HCT116 (cell line): Measurements from ENCODE around the gene ITGA1. TPM values are rescaled to one million over a fixed set of nuclear protein-coding genes. Genes with fewer than 3 reads are reported as not detected.

ENCODE experiments used
- ATAC-seq: fragments of 200-7000 bp; cut with Tn5 transposase; 2 replicates; pipeline ENCODE4 v1.9.1; 2020; ENCODE audit warnings: mild to moderate bottlenecking, moderate library complexity
- BruUV-seq: library from RNA; stranded (reverse); fragments of 400-500 nt; replicated peaks from 2 replicates; lab custom pipeline; 2021; lab: Mats Ljungman, UMichigan
- CTCF ChIA-PET: fragments of 300-600 bp; sonication (Branson Sonifier 250); formaldehyde crosslinking; loops from one replicate; lab custom pipeline; 2021; ENCODE audit warnings: antibody characterized with exemption; lab: Charles Lee
- POLR2A ChIA-PET: fragments of 300-600, 350-600 bp; sonication (Branson Sonifier 250); formaldehyde crosslinking; loops from one replicate; lab custom pipeline; 2021; ENCODE audit warnings: antibody characterized with exemption; lab: Charles Lee
- RAD21 ChIA-PET, 2 experiments: fragments of 300-600 bp; sonication (Branson Sonifier 250); formaldehyde crosslinking; loops; one replicate each; lab custom pipeline; 2023; ENCODE audit warnings: low total read pairs in 2 of 2; ENCODE audit not compliant: uncharacterized antibody in 2 of 2, unreplicated experiment in 2 of 2, low non-redundant PET in 1 of 2; lab: Charles Lee
- DNase-seq: peaks from one replicate; pipeline ENCODE4 v3.0.0-alpha.2; 2010; ENCODE audit warnings: low read depth, low spot score
- H2AFZ ChIP-seq: fragments of 200-600 bp; shearing (Covaris generic), sonication (generic); 2 replicates; pipeline ENCODE4 v1.6.1; 2017; ENCODE audit warnings: low read depth, mixed run types, mixed read lengths, antibody characterized with exemption, low read length; ENCODE audit not compliant: poor library complexity, severe bottlenecking
- H3K27ac ChIP-seq: 2 replicates; pipeline ENCODE4 v1.5.1; 2012; ENCODE audit warnings: low read depth, low read length
- H3K27me3 ChIP-seq: fragments of 200-600 bp; sonication (generic); 2 replicates; pipeline ENCODE4 v1.6.1; 2016; ENCODE audit warnings: mixed run types, low read length, mixed read lengths; ENCODE audit not compliant: insufficient read depth
- H3K36me3 ChIP-seq, 2 experiments: fragments of 200-500 bp in 1 of 2; fragments of 200-600 bp in 1 of 2; sonication (Bioruptor generic) in 1 of 2; sonication (generic) in 1 of 2; 2 replicates each; pipeline versions ENCODE4 v1.5.1 to v1.6.1; 2014 to 2016; ENCODE audit warnings: low read length in 2 of 2, inconsistent platforms in 1 of 2, mixed read lengths in 1 of 2, mixed run types in 1 of 2; ENCODE audit not compliant: insufficient read depth in 2 of 2, control insufficient read depth in 1 of 2
- H3K4me1 ChIP-seq, 2 experiments: fragments of 200-600 bp in 1 of 2; sonication (generic) in 1 of 2; 2 replicates each; pipeline versions ENCODE4 v1.5.1 to v1.6.1; 2012 to 2017; ENCODE audit warnings: low read length in 2 of 2, inconsistent platforms in 1 of 2, mild to moderate bottlenecking in 1 of 2, mixed read lengths in 1 of 2, mixed run types in 1 of 2, moderate library complexity in 1 of 2; ENCODE audit not compliant: insufficient read depth in 2 of 2, control insufficient read depth in 1 of 2
- H3K4me2 ChIP-seq: fragments of 200-600 bp; sonication (generic); 2 replicates; pipeline ENCODE4 v1.6.1; 2017; ENCODE audit warnings: mixed run types, low read length, mixed read lengths
- H3K4me3 ChIP-seq, 2 experiments: fragments of 200-600 bp in 1 of 2; sonication (generic) in 1 of 2; replicated peaks in 1 of 2; 2 replicates each; pipeline ENCODE4 v1.5.1; 2011 to 2016; ENCODE audit warnings: low read length in 2 of 2, control low read depth in 1 of 2, low read depth in 1 of 2, mild to moderate bottlenecking in 1 of 2, mixed read lengths in 1 of 2, mixed run types in 1 of 2
- H3K79me2 ChIP-seq: fragments of 200-600 bp; sonication (generic); 2 replicates; pipeline ENCODE4 v1.6.1; 2017; ENCODE audit warnings: mild to moderate bottlenecking, mixed run types, low read length, moderate library complexity, mixed read lengths; ENCODE audit not compliant: insufficient read depth
- H3K9ac ChIP-seq: fragments of 200-600 bp; sonication (generic); 2 replicates; pipeline ENCODE4 v1.6.1; 2016; ENCODE audit warnings: low read length, mixed read lengths
- H3K9me2 ChIP-seq: fragments of 200-600 bp; sonication (generic), shearing (Covaris generic); 2 replicates; pipeline ENCODE4 v1.6.1; 2017; ENCODE audit warnings: mixed run types, mild to moderate bottlenecking, moderate library complexity; ENCODE audit not compliant: insufficient read depth
- H3K9me3 ChIP-seq, 2 experiments: fragments of 200-500 bp in 1 of 2; fragments of 200-600 bp in 1 of 2; sonication (Bioruptor generic) in 1 of 2; sonication (generic) in 1 of 2; 2 replicates each; pipeline ENCODE4 v1.6.1; 2014 to 2017; ENCODE audit warnings: low read length in 2 of 2, mixed read lengths in 2 of 2, inconsistent platforms in 1 of 2, low read depth in 1 of 2, mild to moderate bottlenecking in 1 of 2, mixed run types in 1 of 2, moderate library complexity in 1 of 2; ENCODE audit not compliant: control insufficient read depth in 1 of 2, insufficient read depth in 1 of 2
- H4K20me1 ChIP-seq: fragments of 200-600 bp; sonication (generic), shearing (Covaris generic); 2 replicates; pipeline ENCODE4 v1.6.1; 2017; ENCODE audit warnings: mixed run types, mild to moderate bottlenecking, moderate library complexity; ENCODE audit not compliant: insufficient read depth
- CBX3 ChIP-seq: IDR thresholded peaks from 2 replicates; pipeline ENCODE4 v1.6.1; 2012; ENCODE audit warnings: low read depth
- CEBPB ChIP-seq: IDR thresholded peaks from 2 replicates; pipeline ENCODE4 v1.6.1; 2012; ENCODE audit warnings: low read depth
- EGR1 ChIP-seq: IDR thresholded peaks from 2 replicates; pipeline ENCODE4 v1.6.1; 2012; ENCODE audit warnings: low read depth
- FOSL1 ChIP-seq: IDR thresholded peaks from 2 replicates; pipeline ENCODE4 v1.6.1; 2012; ENCODE audit warnings: low read depth
- JUND ChIP-seq: IDR thresholded peaks from 2 replicates; pipeline ENCODE4 v1.6.1; 2012
- POLR2A ChIP-seq: IDR thresholded peaks from 2 replicates; pipeline ENCODE4 v1.7.0; 2011; ENCODE audit warnings: borderline replicate concordance; ENCODE audit not compliant: insufficient read depth, insufficient read length; ENCODE audit errors: extremely low read depth
- SIN3A ChIP-seq: IDR thresholded peaks from 2 replicates; pipeline ENCODE4 v1.6.1; 2012; ENCODE audit warnings: low read depth
- SP1 ChIP-seq: IDR thresholded peaks from 2 replicates; pipeline ENCODE4 v1.6.1; 2012; ENCODE audit warnings: low read depth
- ZNF274 ChIP-seq: fragments of 200-500 bp; sonication (Bioruptor generic); IDR thresholded peaks from 2 replicates; pipeline ENCODE4 v1.6.1; 2014; ENCODE audit warnings: mild to moderate bottlenecking, low read depth, low read length, inconsistent platforms
- intact Hi-C: fragments of 100-400 bp; cut with micrococcal nuclease; formaldehyde crosslinking; loops from 2 replicates; pipeline ENCODE4 v1.10.0; 2022
- total RNA-seq: library from RNA; stranded (reverse); gene quantifications from one replicate; pipeline ENCODE4 v1.2.1, GENCODE V29; 2021; ENCODE audit not compliant: unreplicated experiment
- TF ChIP-seq, protein P1 (sequence below): IDR thresholded peaks from 2 replicates; pipeline ENCODE4 v1.6.1; 2012
- TF ChIP-seq, protein P2 (sequence below): IDR thresholded peaks from 2 replicates; pipeline ENCODE4 v1.6.1; 2011; ENCODE audit warnings: mild to moderate bottlenecking, low read length, moderate library complexity; ENCODE audit not compliant: insufficient replicate concordance; ENCODE audit errors: extremely low read depth
- TF ChIP-seq, protein P3 (sequence below): IDR thresholded peaks from 2 replicates; pipeline ENCODE4 v1.6.1; 2012; ENCODE audit warnings: low read depth

The ITGA1 gene
- total RNA-seq, 1 experiment from 2014 or later, result 1.8 TPM

DNA sequence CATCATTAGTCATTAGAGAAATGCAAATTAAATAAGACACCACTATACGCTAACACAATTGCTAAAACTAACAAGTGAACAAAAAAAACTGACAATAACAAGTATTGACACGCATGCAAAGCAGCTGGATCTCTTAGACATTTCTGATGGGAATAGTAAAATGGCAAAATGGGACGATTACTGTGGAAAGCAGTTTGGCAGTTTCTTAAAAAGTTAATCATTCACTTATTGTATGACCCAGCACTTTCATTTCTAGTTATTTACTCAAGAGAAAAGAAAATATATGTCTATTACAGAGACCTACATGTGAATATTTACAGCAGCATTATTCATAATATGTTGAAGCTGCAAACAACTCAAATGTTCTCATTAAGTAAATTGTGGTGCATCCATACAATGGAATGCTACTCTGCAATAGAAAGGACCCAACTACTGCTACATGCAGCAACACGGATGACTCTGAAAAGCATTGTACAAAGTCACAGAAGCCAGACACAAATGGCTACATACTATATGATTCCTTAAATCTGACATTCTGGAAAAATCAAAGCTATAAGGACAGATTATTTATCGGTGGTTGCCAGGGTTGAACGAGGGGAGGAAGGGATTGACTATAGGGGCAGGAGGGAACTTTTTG is 104.6 kb downstream of the ITGA1 start:
- no peak for DNase-seq
- intact Hi-C loops, result no loop called here
- ChIA-PET POLR2A (no interaction called here), RAD21 (no interaction called here), CTCF (no interaction called here)
- no peak overlapping the region for H3K27ac ChIP-seq
- H4K20me1 ChIP-seq, result no peaks in the 10 kb centered on the region
- no peak overlapping the region for H2AFZ ChIP-seq
- H3K9me2 ChIP-seq, result no peaks in the 10 kb centered on the region
- H3K79me2 ChIP-seq, result no peaks in the 10 kb centered on the region
- no peak overlapping the region for H3K4me2 ChIP-seq
- ATAC-seq, result no peak
- TF ChIP-seq POLR2A (no peak), CBX3 (no peak), SIN3A (no peak), CEBPB (no peak)
- TF ChIP-seq, protein P1, sequence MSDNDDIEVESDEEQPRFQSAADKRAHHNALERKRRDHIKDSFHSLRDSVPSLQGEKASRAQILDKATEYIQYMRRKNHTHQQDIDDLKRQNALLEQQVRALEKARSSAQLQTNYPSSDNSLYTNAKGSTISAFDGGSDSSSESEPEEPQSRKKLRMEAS, result no peak
- TF ChIP-seq, protein P2, sequence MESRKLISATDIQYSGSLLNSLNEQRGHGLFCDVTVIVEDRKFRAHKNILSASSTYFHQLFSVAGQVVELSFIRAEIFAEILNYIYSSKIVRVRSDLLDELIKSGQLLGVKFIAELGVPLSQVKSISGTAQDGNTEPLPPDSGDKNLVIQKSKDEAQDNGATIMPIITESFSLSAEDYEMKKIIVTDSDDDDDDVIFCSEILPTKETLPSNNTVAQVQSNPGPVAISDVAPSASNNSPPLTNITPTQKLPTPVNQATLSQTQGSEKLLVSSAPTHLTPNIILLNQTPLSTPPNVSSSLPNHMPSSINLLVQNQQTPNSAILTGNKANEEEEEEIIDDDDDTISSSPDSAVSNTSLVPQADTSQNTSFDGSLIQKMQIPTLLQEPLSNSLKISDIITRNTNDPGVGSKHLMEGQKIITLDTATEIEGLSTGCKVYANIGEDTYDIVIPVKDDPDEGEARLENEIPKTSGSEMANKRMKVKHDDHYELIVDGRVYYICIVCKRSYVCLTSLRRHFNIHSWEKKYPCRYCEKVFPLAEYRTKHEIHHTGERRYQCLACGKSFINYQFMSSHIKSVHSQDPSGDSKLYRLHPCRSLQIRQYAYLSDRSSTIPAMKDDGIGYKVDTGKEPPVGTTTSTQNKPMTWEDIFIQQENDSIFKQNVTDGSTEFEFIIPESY, result no peak
- no peaks in the 10 kb centered on the region for H3K9me3 ChIP-seq
- no peaks in the 10 kb centered on the region for H3K27me3 ChIP-seq
- no peaks in the 10 kb centered on the region for H3K4me1 ChIP-seq
- BruUV-seq, result no TSS peak
- no peak overlapping the region for H3K9ac ChIP-seq
- H3K36me3 ChIP-seq, result no peaks in the 10 kb centered on the region
- no peak overlapping the region for H3K4me3 ChIP-seq

DNA sequence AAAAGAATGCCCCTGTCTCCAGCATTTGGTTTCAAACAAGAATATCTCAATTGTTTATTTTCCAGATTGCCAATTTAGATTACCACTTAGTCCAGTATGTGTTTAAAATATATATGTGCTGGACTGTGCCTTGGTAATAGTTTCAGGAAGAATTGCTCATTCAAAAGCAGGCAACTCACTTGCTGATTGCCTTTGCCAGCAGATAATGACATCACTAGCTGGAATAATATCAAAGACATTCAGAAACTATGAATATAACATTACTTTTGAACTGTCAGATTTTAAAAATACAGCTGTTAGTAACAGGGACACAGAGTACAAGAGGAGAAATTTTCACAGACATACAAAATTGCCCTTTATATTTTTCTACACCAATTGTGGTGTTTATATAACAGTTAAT is 105.4 kb downstream of the ITGA1 start:
- Histone ChIP-seq H3K36me3 (no peaks in the 10 kb centered on the region), H3K4me2 (no peak overlapping the region), H3K27me3 (no peaks in the 10 kb centered on the region), H4K20me1 (no peaks in the 10 kb centered on the region), H3K9me2 (no peaks in the 10 kb centered on the region), H3K4me3 (no peak overlapping the region), H3K79me2 (no peaks in the 10 kb centered on the region), H3K4me1 (no peaks in the 10 kb centered on the region), H3K9me3 (no peaks in the 10 kb centered on the region), H3K9ac (no peak overlapping the region), H3K27ac (no peak overlapping the region), H2AFZ (no peak overlapping the region)
- CTCF ChIA-PET, result no interaction called here
- POLR2A ChIA-PET, result no interaction called here
- RAD21 ChIA-PET, result no interaction called here
- DNase-seq (no peak), ATAC-seq (no peak)
- intact Hi-C loops, result no loop called here
- no TSS peak for BruUV-seq
- TF ChIP-seq SIN3A, result no peak
- TF ChIP-seq, protein P1, result no peak
- TF ChIP-seq ZNF274, result no peak
- no peak for TF ChIP-seq SP1
- TF ChIP-seq, protein P3, sequence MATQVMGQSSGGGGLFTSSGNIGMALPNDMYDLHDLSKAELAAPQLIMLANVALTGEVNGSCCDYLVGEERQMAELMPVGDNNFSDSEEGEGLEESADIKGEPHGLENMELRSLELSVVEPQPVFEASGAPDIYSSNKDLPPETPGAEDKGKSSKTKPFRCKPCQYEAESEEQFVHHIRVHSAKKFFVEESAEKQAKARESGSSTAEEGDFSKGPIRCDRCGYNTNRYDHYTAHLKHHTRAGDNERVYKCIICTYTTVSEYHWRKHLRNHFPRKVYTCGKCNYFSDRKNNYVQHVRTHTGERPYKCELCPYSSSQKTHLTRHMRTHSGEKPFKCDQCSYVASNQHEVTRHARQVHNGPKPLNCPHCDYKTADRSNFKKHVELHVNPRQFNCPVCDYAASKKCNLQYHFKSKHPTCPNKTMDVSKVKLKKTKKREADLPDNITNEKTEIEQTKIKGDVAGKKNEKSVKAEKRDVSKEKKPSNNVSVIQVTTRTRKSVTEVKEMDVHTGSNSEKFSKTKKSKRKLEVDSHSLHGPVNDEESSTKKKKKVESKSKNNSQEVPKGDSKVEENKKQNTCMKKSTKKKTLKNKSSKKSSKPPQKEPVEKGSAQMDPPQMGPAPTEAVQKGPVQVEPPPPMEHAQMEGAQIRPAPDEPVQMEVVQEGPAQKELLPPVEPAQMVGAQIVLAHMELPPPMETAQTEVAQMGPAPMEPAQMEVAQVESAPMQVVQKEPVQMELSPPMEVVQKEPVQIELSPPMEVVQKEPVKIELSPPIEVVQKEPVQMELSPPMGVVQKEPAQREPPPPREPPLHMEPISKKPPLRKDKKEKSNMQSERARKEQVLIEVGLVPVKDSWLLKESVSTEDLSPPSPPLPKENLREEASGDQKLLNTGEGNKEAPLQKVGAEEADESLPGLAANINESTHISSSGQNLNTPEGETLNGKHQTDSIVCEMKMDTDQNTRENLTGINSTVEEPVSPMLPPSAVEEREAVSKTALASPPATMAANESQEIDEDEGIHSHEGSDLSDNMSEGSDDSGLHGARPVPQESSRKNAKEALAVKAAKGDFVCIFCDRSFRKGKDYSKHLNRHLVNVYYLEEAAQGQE, result no peak
- TF ChIP-seq JUND, result no peak
- TF ChIP-seq CBX3, result no peak
- no peak for TF ChIP-seq EGR1
- TF ChIP-seq FOSL1, result no peak
